Dermis microvascular lymphatic vessel endothelial cell (primary cell): Measurements from ENCODE around the gene DPM3. TPM values are rescaled to one million over a fixed set of nuclear protein-coding genes. Genes with fewer than 3 reads are reported as not detected.
A peak's percentile ranks its signal among the peaks of the same experiment; 100 is the strongest.

ENCODE experiments used
- DNase-seq, 2 donors: peaks; one replicate each; pipeline versions ENCODE4 v3.0.0 to v3.0.0-alpha.2; 2010; ENCODE audit warnings: low read depth in 2 of 2
- total RNA-seq: library from RNA; depleted of rRNA; stranded (reverse); fragments of >200 nt; gene quantifications from 2 replicates; pipeline ENCODE4 v1.2.1, GENCODE V29; 2014

Gene DPM3
- total RNA-seq, 1 donor from 2014 or later, result 40.4 TPM

GRCh38 chr1:155094622-155094948 lies 45.7 kb downstream of the DPM3 start:
- DNase-seq, result no peak

GRCh38 chr1:155093911-155094621 lies 46.3 kb downstream of the DPM3 start:
- DNase-seq, result peak; percentile 43 to 77

- no peak for DNase-seq
Measured at GRCh38 chr1:155092641-155093040, 47.7 kb downstream of the DPM3 start.

DNA sequence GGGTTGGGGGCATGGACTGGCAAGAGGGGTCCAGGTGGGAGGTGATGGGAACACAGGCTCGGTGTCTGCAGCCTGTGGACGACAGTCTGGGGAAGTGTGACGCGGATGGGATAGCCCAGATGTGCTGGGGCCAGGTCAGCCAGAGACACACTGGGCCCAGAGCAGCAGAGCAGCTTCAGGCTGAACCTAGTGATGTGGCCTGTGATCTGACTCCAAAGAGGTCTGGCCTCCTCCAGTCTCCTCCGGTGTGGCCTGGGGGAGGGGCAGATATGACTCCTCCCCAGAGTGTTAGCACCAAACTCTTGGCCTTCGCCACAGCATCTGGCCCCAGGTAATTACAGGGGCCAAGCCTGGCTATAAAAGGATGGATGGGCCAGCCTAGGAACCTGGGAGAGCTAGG lies 48.2 kb downstream of the DPM3 start:
- DNase-seq, result no peak

DNA sequence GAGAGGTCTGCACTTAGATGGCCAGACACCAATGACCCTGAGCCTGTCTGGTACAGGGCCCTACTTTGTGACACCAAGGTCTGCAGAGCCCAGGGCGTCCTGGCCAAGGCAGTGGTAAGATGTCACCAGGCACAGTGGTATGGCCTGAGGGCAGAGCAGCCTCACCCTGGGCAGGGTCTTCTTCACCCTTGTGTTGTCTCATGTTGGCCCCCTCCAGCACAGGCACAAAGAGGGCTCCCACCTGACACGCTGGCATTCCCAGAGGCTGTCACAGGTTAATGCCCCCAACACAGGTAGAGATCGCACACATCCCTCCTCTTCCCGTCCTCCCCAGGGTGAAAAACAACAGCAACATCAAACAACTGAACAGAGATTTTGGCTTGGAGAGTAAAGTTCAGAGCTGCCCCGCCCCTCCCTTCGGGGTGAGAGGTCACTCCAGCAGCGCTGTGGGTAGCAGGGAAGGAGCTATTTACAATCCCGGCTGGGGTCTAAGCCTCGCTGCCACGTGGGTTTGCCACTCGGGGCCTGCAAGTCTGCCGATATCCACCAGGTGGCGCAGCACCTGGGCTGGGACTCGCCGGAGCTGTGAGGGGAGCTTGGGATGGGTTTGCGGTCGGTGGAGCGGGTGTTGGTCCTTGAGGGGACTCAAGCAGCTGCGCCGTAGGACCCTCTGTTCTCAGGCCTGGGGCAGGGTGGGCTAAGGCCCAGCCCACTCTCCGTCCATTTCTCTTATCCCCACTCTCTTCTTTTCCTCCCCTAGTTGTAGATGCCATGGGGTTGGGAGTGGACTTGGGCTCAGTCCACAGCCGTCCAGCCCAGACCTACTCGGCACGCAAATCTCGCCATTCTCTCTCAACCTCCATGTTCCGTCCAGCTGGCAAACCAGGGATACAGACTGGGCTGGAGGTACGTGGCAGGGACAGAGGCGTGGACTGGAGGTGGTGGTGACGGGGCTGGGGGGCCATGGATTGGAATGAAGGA lies 49.0 kb downstream of the DPM3 start:
- DNase-seq, result peak; percentile 52 to 76

Other genes starting within 250 kb of the DPM3 start
- 8.6 and 12.0 TPM in 2 replicates for gene PMVK, start 203.8 kb downstream of the DPM3 start, total RNA-seq
- 83.6 and 101 TPM in 2 replicates for gene PBXIP1, start 184.4 kb downstream of the DPM3 start, total RNA-seq
- gene PYGO2, start 178.7 kb downstream of the DPM3 start, total RNA-seq, result 6.6 and 12.6 TPM in 2 replicates
- gene SHC1, start 169.8 kb downstream of the DPM3 start, total RNA-seq, result 217 and 297 TPM in 2 replicates
- gene CKS1B, start 165.8 kb downstream of the DPM3 start, total RNA-seq, result 63.2 and 73.7 TPM in 2 replicates
- gene FLAD1, start 157.2 kb downstream of the DPM3 start, total RNA-seq, result 17.1 and 21.5 TPM in 2 replicates
- gene LENEP, start 146.9 kb downstream of the DPM3 start, total RNA-seq, result 0.13 and 0.38 TPM in 2 replicates
- gene ZBTB7B, start 137.7 kb downstream of the DPM3 start, total RNA-seq, result 6.3 and 10.6 TPM in 2 replicates
- under 0.01 and 0.13 TPM in 2 replicates for gene DCST2, start 106.8 kb downstream of the DPM3 start, total RNA-seq
- not detected in 2 replicates for gene DCST1, start 106.7 kb downstream of the DPM3 start, total RNA-seq
- 176 and 178 TPM in 2 replicates for gene ADAM15, start 89.2 kb downstream of the DPM3 start, total RNA-seq
- gene EFNA4, start 76.8 kb downstream of the DPM3 start, total RNA-seq, result 12.2 and 17.4 TPM in 2 replicates
- gene EFNA3, start 61.7 kb downstream of the DPM3 start, total RNA-seq, result 1.3 and 1.6 TPM in 2 replicates
- 132 and 215 TPM in 2 replicates for gene EFNA1, start 12.7 kb downstream of the DPM3 start, total RNA-seq
- gene SLC50A1, start 4.7 kb downstream of the DPM3 start, total RNA-seq, result 48.5 and 48.7 TPM in 2 replicates
- gene KRTCAP2, start 32.8 kb upstream of the DPM3 start, total RNA-seq, result 126 and 157 TPM in 2 replicates
- gene TRIM46, start 33.3 kb upstream of the DPM3 start, total RNA-seq, result 1.8 and 1.9 TPM in 2 replicates
- gene THBS3, start 67.4 kb upstream of the DPM3 start, total RNA-seq, result 11.0 and 19.5 TPM in 2 replicates
- gene MTX1, start 68.2 kb upstream of the DPM3 start, total RNA-seq, result 32.7 and 36.1 TPM in 2 replicates
- 3.0 and 4.2 TPM in 2 replicates for gene ENTREP3, start 115.0 kb upstream of the DPM3 start, total RNA-seq
- gene SCAMP3, start 121.8 kb upstream of the DPM3 start, total RNA-seq, result 24.8 and 46.4 TPM in 2 replicates
- gene CLK2, start 133.0 kb upstream of the DPM3 start, total RNA-seq, result 13.6 and 23.4 TPM in 2 replicates
- gene HCN3, start 136.9 kb upstream of the DPM3 start, total RNA-seq, result 0.38 and 0.51 TPM in 2 replicates
- under 0.01 TPM in 1 of 2 replicates, not detected in the other for gene PKLR, start 160.9 kb upstream of the DPM3 start, total RNA-seq
- gene FDPS, start 168.3 kb upstream of the DPM3 start, total RNA-seq, result 401 and 490 TPM in 2 replicates
- gene RUSC1, start 180.4 kb upstream of the DPM3 start, total RNA-seq, result 10.1 and 10.9 TPM in 2 replicates